WERI-Rb-1 (cell line): ENCODE data around the gene CCN2.
A peak's percentile ranks its signal among the peaks of the same experiment; 100 is the strongest.
"Not testable (repeated sequence)": the region's sequence is repeated elsewhere in the genome, so short reads cannot be mapped to it uniquely, and the experiment has no call there.

Experiments
- DNase-seq: peaks from one replicate; pipeline ENCODE4 v3.0.0-alpha.2; 2020
- H3K27ac ChIP-seq: fragments of 250-450 bp; sonication (Bioruptor Pico); 2 replicates; pipeline ENCODE4 v1.5.1; 2020; ENCODE audit warnings: mild to moderate bottlenecking, moderate library complexity
- H3K27me3 ChIP-seq: fragments of 250-450 bp; sonication (Bioruptor Pico); 2 replicates; pipeline ENCODE4 v1.5.1; 2021; ENCODE audit warnings: mild to moderate bottlenecking, low read depth, moderate library complexity; ENCODE audit not compliant: insufficient read depth, severe bottlenecking
- H3K36me3 ChIP-seq: fragments of 250-450 bp; sonication (Bioruptor Pico); 2 replicates; pipeline ENCODE4 v1.5.1; 2020; ENCODE audit warnings: mild to moderate bottlenecking, moderate library complexity
- H3K4me3 ChIP-seq: 2 replicates; pipeline ENCODE4 v1.5.1; 2011; ENCODE audit warnings: low read depth, mild to moderate bottlenecking, control low read depth, low read length
- H3K9me3 ChIP-seq: fragments of 250-450 bp; sonication (Bioruptor Pico); 2 replicates; pipeline ENCODE4 v1.5.1; 2021; ENCODE audit warnings: mild to moderate bottlenecking, moderate library complexity; ENCODE audit not compliant: severe bottlenecking
- TF ChIP-seq, protein P1 (sequence below): IDR thresholded peaks from 2 replicates; pipeline ENCODE4 v1.5.1; 2011; ENCODE audit warnings: low read depth, mild to moderate bottlenecking, control low read depth, inconsistent platforms, low read length

CCN2 gene

GRCh38 chr6:131911951-131912350 lies 39.2 kb downstream of the CCN2 start:
- TF ChIP-seq, protein P1, sequence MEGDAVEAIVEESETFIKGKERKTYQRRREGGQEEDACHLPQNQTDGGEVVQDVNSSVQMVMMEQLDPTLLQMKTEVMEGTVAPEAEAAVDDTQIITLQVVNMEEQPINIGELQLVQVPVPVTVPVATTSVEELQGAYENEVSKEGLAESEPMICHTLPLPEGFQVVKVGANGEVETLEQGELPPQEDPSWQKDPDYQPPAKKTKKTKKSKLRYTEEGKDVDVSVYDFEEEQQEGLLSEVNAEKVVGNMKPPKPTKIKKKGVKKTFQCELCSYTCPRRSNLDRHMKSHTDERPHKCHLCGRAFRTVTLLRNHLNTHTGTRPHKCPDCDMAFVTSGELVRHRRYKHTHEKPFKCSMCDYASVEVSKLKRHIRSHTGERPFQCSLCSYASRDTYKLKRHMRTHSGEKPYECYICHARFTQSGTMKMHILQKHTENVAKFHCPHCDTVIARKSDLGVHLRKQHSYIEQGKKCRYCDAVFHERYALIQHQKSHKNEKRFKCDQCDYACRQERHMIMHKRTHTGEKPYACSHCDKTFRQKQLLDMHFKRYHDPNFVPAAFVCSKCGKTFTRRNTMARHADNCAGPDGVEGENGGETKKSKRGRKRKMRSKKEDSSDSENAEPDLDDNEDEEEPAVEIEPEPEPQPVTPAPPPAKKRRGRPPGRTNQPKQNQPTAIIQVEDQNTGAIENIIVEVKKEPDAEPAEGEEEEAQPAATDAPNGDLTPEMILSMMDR: no peak
- no peak for DNase-seq
- Histone ChIP-seq H3K27me3 (peaks cover 12% of the 10 kb centered on the region), H3K27ac (no peak overlapping the region), H3K36me3 (no peaks in the 10 kb centered on the region), H3K4me3 (no peak overlapping the region), H3K9me3 (no peaks in the 10 kb centered on the region)

- Histone ChIP-seq H3K36me3 (no peaks in the 10 kb centered on the region), H3K9me3 (no peaks in the 10 kb centered on the region), H3K27me3 (peaks cover 12% of the 10 kb centered on the region), H3K27ac (no peak overlapping the region), H3K4me3 (no peak overlapping the region)
- TF ChIP-seq, protein P1: no peak
- DNase-seq: no peak
These were observed 40.2 kb downstream of the CCN2 start for GRCh38 chr6:131910956-131911355.

GRCh38 chr6:131910219-131910589 lies 41.0 kb downstream of the CCN2 start:
- H3K27ac ChIP-seq: no peak overlapping the region
- no peak overlapping the region for H3K4me3 ChIP-seq
- no peak for DNase-seq
- no peaks in the 10 kb centered on the region for H3K9me3 ChIP-seq
- TF ChIP-seq, protein P1: no peak
- H3K27me3 ChIP-seq: peaks cover 12% of the 10 kb centered on the region
- no peaks in the 10 kb centered on the region for H3K36me3 ChIP-seq

DNA sequence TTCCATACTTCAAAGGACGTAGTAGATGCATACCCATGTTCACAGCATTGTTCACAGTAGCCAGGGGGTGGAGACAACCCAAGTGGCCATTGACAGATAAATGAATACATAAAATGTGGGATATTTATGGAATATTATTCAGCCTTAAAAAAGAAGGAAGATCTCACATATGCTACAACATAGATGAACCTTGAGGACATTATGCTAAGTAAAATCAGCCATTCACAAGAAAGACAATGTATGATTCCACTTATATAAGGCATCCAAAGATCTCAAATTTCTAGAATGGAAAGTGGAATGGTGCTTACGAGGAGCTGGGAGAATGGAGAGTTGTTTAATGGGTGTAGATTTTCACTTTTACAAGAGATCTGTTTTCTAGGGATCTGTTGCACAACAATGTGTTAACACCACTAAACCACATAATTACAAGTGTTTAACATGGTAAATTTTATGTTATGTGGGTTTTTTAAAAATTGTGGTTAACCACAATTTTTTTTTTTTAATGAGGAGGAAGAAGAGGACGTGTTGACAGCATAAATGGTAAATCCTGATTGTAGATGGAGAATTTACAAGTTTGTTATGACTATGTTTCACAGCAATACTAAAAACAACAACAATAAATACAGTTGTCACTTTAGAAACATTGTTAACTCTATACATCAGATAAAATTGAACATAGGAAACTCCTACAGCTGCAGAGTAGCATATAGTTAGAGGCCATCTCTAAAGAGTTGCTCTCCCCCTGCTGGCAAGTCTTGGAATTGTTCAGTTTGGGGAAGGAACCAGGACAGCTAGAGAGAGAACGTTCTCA lies 41.6 kb downstream of the CCN2 start:
- Histone ChIP-seq H3K27ac (no peak overlapping the region), H3K4me3 (no peak overlapping the region), H3K27me3 (peaks cover 12% of the 10 kb centered on the region), H3K9me3 (no peaks in the 10 kb centered on the region), H3K36me3 (no peaks in the 10 kb centered on the region)
- TF ChIP-seq, protein P1: peak; percentile 69
- peak; percentile 71 for DNase-seq

- not testable (repeated sequence) for H3K4me3 ChIP-seq, H3K36me3 ChIP-seq, H3K9me3 ChIP-seq, H3K27ac ChIP-seq, DNase-seq
- H3K27me3 ChIP-seq: peaks cover 12% of the 10 kb centered on the region
These were observed 42.4 kb downstream of the CCN2 start for GRCh38 chr6:131908787-131909186.

- H3K4me3 ChIP-seq, H3K36me3 ChIP-seq, H3K9me3 ChIP-seq, H3K27ac ChIP-seq, DNase-seq, H3K27me3 ChIP-seq: not testable (repeated sequence)
These were observed 47.4 kb downstream of the CCN2 start for GRCh38 chr6:131903734-131904133.

DNA sequence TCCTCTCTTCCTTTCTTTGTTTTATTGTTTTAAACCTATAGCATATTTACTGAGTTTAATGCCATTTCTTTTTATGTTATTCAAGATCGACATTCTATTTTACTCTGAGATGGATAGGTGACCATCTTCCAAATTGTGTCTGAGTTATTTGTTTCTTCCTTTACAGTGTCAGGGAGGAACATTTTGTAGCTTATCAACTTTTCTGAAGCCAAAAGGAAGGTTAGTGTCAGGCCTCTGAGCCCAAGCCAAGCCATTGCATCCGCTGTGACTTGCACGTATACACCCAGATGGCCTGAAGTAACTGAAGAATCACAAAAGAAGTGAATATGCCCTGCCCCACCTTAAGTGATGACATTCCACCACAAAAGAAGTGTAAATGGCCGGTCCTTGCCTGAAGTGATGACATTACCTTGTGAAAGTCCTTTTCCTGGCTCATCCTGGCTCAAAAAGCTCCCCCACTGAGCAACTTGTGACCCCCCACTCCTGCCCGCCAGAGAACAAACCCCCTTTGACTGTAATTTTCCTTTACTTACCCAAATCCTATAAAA lies 49.8 kb downstream of the CCN2 start:
- not testable (repeated sequence) for H3K27me3 ChIP-seq, H3K36me3 ChIP-seq, H3K4me3 ChIP-seq, H3K27ac ChIP-seq, DNase-seq, H3K9me3 ChIP-seq
